Measurements from ENCODE around the gene MTAP. TPM values are rescaled to one million over a fixed set of nuclear protein-coding genes. Genes with fewer than 3 reads are reported as not detected.

The MTAP gene
- total and polyA plus RNA-seq, 11 donors: 5.4 to 27.3 (median 18.1) TPM

- H3K27me3 ChIP-seq: peaks cover 46 to 98% (median 95%) of the 10 kb centered on the region in 9 donors
- intact Hi-C loops (cut with DNase I): no loop called here
- ATAC-seq (no peak), DNase-seq (no peak)
- 20 to 30% (median 22%) methylated on average over 19 of the region's 19 CpGs for WGBS, 4 donors
- H3K27ac ChIP-seq: no peak overlapping the region
- H3K36me3 ChIP-seq: no peaks in the 10 kb centered on the region
- no peaks in the 10 kb centered on the region for H3K9me3 ChIP-seq
- H3K4me1 ChIP-seq: peaks cover 0 to 18% (median 12%) of the 10 kb centered on the region in 12 donors
- H3K4me3 ChIP-seq: no peak overlapping the region
- no peak for TF ChIP-seq POLR2A (IDR thresholded peaks at IDR 0.05)
- TF ChIP-seq CTCF (IDR thresholded peaks at IDR 0.05): no peak
These were observed 174.0 kb downstream of the MTAP start for GRCh38 chr9:21976334-21976875.

- WGBS, 4 donors: 47 to 64% (median 54%) methylated on average over 1 of the region's 1 CpG
- H3K4me1 ChIP-seq: no peaks in the 10 kb centered on the region
- no peaks in the 10 kb centered on the region for H3K9me3 ChIP-seq
- H3K27me3 ChIP-seq: peaks cover 0 to 95% (median 67%) of the 10 kb centered on the region in 9 donors
- no peaks in the 10 kb centered on the region for H3K36me3 ChIP-seq
- H3K4me3 ChIP-seq: no peak overlapping the region
- intact Hi-C loops (cut with DNase I): no loop called here
- TF ChIP-seq CTCF (IDR thresholded peaks at IDR 0.05) (no peak), POLR2A (IDR thresholded peaks at IDR 0.05) (no peak)
- ATAC-seq: no peak
- no peak overlapping the region for H3K27ac ChIP-seq
- DNase-seq: no peak
These were observed 180.0 kb downstream of the MTAP start for GRCh38 chr9:21982391-21982790.

- TF ChIP-seq POLR2A (IDR thresholded peaks at IDR 0.05) (no peak), CTCF (IDR thresholded peaks at IDR 0.05) (no peak)
- Histone ChIP-seq H3K27ac (no peak overlapping the region), H3K36me3 (no peaks in the 10 kb centered on the region), H3K4me3 (no peak overlapping the region), H3K4me1 (no peaks in the 10 kb centered on the region), H3K9me3 (no peaks in the 10 kb centered on the region), H3K27me3 (peaks cover 0 to 95% (median 67%) of the 10 kb centered on the region in 9 donors)
- ATAC-seq: no peak
- WGBS, 4 donors: 50 to 88% (median 71%) methylated on average over 1 of the region's 1 CpG
- no peak for DNase-seq
- intact Hi-C loops (cut with DNase I): no loop called here
These were observed 180.6 kb downstream of the MTAP start for GRCh38 chr9:21982861-21983560.

GRCh38 chr9:21983561-21983935, 181.1 kb downstream of the MTAP start:
- ATAC-seq (no peak), DNase-seq (no peak)
- 50 to 72% (median 70%) methylated on average over 1 of the region's 1 CpG for WGBS, 4 donors
- TF ChIP-seq CTCF (IDR thresholded peaks at IDR 0.05) (no peak), POLR2A (IDR thresholded peaks at IDR 0.05) (no peak)
- Histone ChIP-seq H3K27me3 (peaks cover 0 to 95% (median 67%) of the 10 kb centered on the region in 9 donors), H3K36me3 (no peaks in the 10 kb centered on the region), H3K9me3 (no peaks in the 10 kb centered on the region), H3K27ac (no peak overlapping the region), H3K4me1 (no peaks in the 10 kb centered on the region), H3K4me3 (no peak overlapping the region)
- intact Hi-C loops (cut with DNase I): no loop called here
